Sigmoid colon (tissue), 4 donors: ENCODE measurements around the gene TAF5L.
A peak's percentile ranks its signal among the peaks of the same experiment; 100 is the strongest.

Experiments used
- POLR2A ChIP-seq, 2 donors: fragments of 450-650 bp; IDR thresholded peaks; one replicate each; pipeline ENCODE4 v1.6.1; 2016; ENCODE audit warnings: antibody characterized with exemption in 2 of 2, mild to moderate bottlenecking in 2 of 2, moderate library complexity in 2 of 2
- POLR2AphosphoS5 ChIP-seq, 4 donors: sonication (generic); formaldehyde crosslinking; IDR thresholded peaks; one replicate each; pipeline ENCODE4 v1.6.1; 2017; ENCODE audit warnings: antibody characterized with exemption in 4 of 4
- TF ChIP-seq, protein P1 (sequence below), 4 experiments: fragments of 450-650 bp in 3 of 4; fragments of 200-600 bp in 1 of 4; IDR thresholded peaks; one replicate each; pipeline ENCODE4 v1.5.1; 2016 to 2019; ENCODE audit warnings: antibody characterized with exemption in 4 of 4, mild to moderate bottlenecking in 3 of 4, moderate library complexity in 2 of 4

DNA sequence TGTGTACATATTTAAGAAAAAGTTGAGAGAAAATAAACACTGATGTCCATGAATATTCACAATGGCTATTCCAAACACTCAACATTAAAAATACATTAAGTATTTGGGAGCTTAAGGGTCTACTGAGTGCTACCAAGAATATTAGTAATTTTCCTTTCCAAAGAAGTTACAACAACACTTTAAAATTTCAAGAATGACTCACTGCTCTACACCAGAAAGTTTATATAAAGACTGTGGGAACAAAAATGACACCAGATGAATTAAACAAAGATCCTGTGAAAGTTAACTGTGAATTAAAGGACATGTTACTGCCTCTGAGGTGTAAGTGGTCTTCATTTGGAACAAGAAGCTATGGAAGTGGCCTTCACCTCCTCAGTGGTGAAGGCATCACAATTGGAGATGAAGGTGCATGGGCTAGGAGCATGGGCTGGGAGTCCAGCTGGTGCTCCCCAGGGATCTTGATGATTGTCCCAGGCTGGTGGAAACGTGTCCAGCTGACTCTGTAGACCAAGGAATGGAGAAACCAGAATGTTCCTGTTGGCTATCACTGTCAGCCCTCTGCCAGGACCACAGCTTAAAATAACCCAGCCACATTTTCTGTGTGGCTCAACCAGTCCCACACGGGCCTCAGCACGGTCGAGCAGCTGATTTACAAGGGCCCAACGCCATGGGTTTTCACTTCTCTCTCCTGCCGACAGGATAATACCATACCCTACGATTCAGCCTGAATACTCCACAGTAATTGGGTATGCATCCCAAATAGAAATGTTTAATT, 28.8 kb downstream of the TAF5L start:
- TF ChIP-seq POLR2A (IDR thresholded peaks at IDR 0.05) (no peak), POLR2AphosphoS5 (IDR thresholded peaks at IDR 0.05) (peak; percentile 57 to 87 (median 82))
- TF ChIP-seq, protein P1, sequence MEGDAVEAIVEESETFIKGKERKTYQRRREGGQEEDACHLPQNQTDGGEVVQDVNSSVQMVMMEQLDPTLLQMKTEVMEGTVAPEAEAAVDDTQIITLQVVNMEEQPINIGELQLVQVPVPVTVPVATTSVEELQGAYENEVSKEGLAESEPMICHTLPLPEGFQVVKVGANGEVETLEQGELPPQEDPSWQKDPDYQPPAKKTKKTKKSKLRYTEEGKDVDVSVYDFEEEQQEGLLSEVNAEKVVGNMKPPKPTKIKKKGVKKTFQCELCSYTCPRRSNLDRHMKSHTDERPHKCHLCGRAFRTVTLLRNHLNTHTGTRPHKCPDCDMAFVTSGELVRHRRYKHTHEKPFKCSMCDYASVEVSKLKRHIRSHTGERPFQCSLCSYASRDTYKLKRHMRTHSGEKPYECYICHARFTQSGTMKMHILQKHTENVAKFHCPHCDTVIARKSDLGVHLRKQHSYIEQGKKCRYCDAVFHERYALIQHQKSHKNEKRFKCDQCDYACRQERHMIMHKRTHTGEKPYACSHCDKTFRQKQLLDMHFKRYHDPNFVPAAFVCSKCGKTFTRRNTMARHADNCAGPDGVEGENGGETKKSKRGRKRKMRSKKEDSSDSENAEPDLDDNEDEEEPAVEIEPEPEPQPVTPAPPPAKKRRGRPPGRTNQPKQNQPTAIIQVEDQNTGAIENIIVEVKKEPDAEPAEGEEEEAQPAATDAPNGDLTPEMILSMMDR (IDR thresholded peaks at IDR 0.05), result peak in 2 of 4 experiments; percentile 9 to 14
